ENCODE results near the gene ZNF660. TPM values are rescaled to one million over a fixed set of nuclear protein-coding genes. Genes with fewer than 3 reads are reported as not detected.

ZNF660 gene
- total RNA-seq, 4 donors from 2014 or later: 0.16 to 1.0 (median 0.67) TPM

GRCh38 chr3:44612678-44613077 lies 27.9 kb downstream of the ZNF660 start:
- no peaks in the 10 kb centered on the region for H3K36me3 ChIP-seq
- no peaks in the 10 kb centered on the region for H3K9me3 ChIP-seq
- H3K4me3 ChIP-seq: no peak overlapping the region
- no peak overlapping the region for H3K27ac ChIP-seq
- no peak for DNase-seq (ENCODE audit: low spot score in 2 of 2)
- no peaks in the 10 kb centered on the region for H3K4me1 ChIP-seq
- H3K27me3 ChIP-seq: no peaks in the 10 kb centered on the region
- TF ChIP-seq CTCF (IDR thresholded peaks at IDR 0.05) (no peak), POLR2A (IDR thresholded peaks at IDR 0.05) (no peak), POLR2AphosphoS5 (IDR thresholded peaks at IDR 0.05) (no peak), EP300 (IDR thresholded peaks at IDR 0.05) (no peak)

- H3K4me1 ChIP-seq: peaks cover 25% of the 10 kb centered on the region
- H3K27ac ChIP-seq: peak within 1 kb of the TSS; percentile 90
- no peaks in the 10 kb centered on the region for H3K27me3 ChIP-seq
- H3K36me3 ChIP-seq: peaks cover 11% of the 10 kb centered on the region
- H3K9me3 ChIP-seq: no peaks in the 10 kb centered on the region
- peak in 2 of 3 donors; percentile 11 to 62 for TF ChIP-seq POLR2AphosphoS5 (IDR thresholded peaks at IDR 0.05)
- peak in 1 of 2 donors; percentile 12 for TF ChIP-seq CTCF (IDR thresholded peaks at IDR 0.05)
- TF ChIP-seq EP300 (IDR thresholded peaks at IDR 0.05): no peak
- TF ChIP-seq POLR2A (IDR thresholded peaks at IDR 0.05): peak in 1 of 2 donors; percentile 30
- DNase-seq (ENCODE audit: low spot score in 2 of 2): peak; percentile 88 to 93
- H3K4me3 ChIP-seq: peak within 1 kb of the TSS; percentile 81
- WGBS: 0% methylated on average over 18 of the region's 47 CpGs
These were observed 40.2 kb downstream of the ZNF660 start, which contains the start of gene ZNF197 for GRCh38 chr3:44624749-44625480. TSS of gene ZNF197 (plus strand) at chr3:44625036. CDS start at chr3:44629155, 4,119 bp downstream.

GRCh38 chr3:44628716-44629115 lies 44.0 kb downstream of the ZNF660 start:
- no peak for DNase-seq (ENCODE audit: low spot score in 2 of 2)
- TF ChIP-seq POLR2A (IDR thresholded peaks at IDR 0.05): no peak
- TF ChIP-seq EP300 (IDR thresholded peaks at IDR 0.05): no peak
- TF ChIP-seq POLR2AphosphoS5 (IDR thresholded peaks at IDR 0.05): no peak
- TF ChIP-seq CTCF (IDR thresholded peaks at IDR 0.05): no peak
- Histone ChIP-seq H3K4me1 (peaks cover 25% of the 10 kb centered on the region), H3K9me3 (no peaks in the 10 kb centered on the region), H3K27me3 (no peaks in the 10 kb centered on the region), H3K4me3 (no peak overlapping the region), H3K36me3 (peaks cover 49% of the 10 kb centered on the region), H3K27ac (no peak overlapping the region)
- WGBS: 79% methylated on average over 2 of the region's 2 CpGs

- WGBS: 97% methylated on average over 3 of the region's 3 CpGs
- no peak for TF ChIP-seq EP300 (IDR thresholded peaks at IDR 0.05)
- Histone ChIP-seq H3K36me3 (peaks cover 75% of the 10 kb centered on the region), H3K4me1 (peaks cover 7% of the 10 kb centered on the region), H3K4me3 (no peak overlapping the region), H3K27ac (no peak overlapping the region), H3K27me3 (no peaks in the 10 kb centered on the region), H3K9me3 (peaks cover 5% of the 10 kb centered on the region)
- no peak for DNase-seq (ENCODE audit: low spot score in 2 of 2)
These were observed 47.4 kb downstream of the ZNF660 start for GRCh38 chr3:44632193-44632592.

GRCh38 chr3:44642337-44642736 lies 57.6 kb downstream of the ZNF660 start:
- H3K27ac ChIP-seq: no peak overlapping the region
- WGBS: 100% methylated on average over 4 of the region's 4 CpGs
- TF ChIP-seq CTCF (IDR thresholded peaks at IDR 0.05): no peak
- no peaks in the 10 kb centered on the region for H3K27me3 ChIP-seq
- H3K4me3 ChIP-seq: no peak overlapping the region
- H3K9me3 ChIP-seq: peaks cover 35% of the 10 kb centered on the region
- no peak for DNase-seq (ENCODE audit: low spot score in 2 of 2)
- H3K36me3 ChIP-seq: peaks cover 62% of the 10 kb centered on the region
- no peaks in the 10 kb centered on the region for H3K4me1 ChIP-seq
